ENCODE data around the gene MXD1.

DNA sequence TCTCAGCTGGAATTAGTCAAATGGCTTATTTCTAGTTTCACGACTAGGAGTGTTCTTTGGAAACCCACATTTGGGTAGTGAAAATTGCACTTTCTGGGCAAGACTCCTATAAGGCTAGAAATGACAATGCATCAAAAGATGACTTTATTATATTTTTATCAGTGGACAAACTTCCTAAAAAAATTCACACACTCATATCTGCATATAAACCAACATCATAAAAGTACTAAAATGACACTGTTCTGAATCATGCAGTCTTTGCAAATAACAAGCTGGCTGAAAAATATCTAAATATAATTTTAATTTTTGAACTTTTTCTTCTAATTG lies 17.6 kb downstream of the MXD1 start:
- TF ChIP-seq EZH2 (IDR thresholded peaks at IDR 0.05) = no peak
- TF ChIP-seq CTCF (IDR thresholded peaks at IDR 0.05) = no peak
- no peak for TF ChIP-seq EZH2phosphoT487 (IDR thresholded peaks at IDR 0.05)

All from neural progenitor cell (in vitro differentiated cells).